Epithelial cell of proximal tubule (primary cell): Measurements from ENCODE around the gene SORBS2. TPM values are rescaled to one million over a fixed set of nuclear protein-coding genes. Genes with fewer than 3 reads are reported as not detected.
A peak's percentile ranks its signal among the peaks of the same experiment; 100 is the strongest.

ENCODE experiments used
- DNase-seq: peaks from one replicate; pipeline ENCODE4 v3.0.0-alpha.2; 2011; ENCODE audit warnings: low read depth
- H3K4me3 ChIP-seq: 2 replicates; pipeline ENCODE4 v1.5.1; 2011; ENCODE audit warnings: low read depth, mild to moderate bottlenecking, low read length
- total RNA-seq: library from RNA; depleted of rRNA; stranded (reverse); fragments of >200 nt; gene quantifications from 2 replicates; pipeline ENCODE4 v1.2.3, GENCODE V29; 2015
- TF ChIP-seq, protein P1 (sequence below): conservative IDR thresholded peaks from 2 replicates; pipeline ENCODE4 v1.5.1; 2012; ENCODE audit warnings: low read depth, mild to moderate bottlenecking, low read length

SORBS2 gene
- total RNA-seq, 1 donor from 2014 or later: 11.6 TPM

DNA sequence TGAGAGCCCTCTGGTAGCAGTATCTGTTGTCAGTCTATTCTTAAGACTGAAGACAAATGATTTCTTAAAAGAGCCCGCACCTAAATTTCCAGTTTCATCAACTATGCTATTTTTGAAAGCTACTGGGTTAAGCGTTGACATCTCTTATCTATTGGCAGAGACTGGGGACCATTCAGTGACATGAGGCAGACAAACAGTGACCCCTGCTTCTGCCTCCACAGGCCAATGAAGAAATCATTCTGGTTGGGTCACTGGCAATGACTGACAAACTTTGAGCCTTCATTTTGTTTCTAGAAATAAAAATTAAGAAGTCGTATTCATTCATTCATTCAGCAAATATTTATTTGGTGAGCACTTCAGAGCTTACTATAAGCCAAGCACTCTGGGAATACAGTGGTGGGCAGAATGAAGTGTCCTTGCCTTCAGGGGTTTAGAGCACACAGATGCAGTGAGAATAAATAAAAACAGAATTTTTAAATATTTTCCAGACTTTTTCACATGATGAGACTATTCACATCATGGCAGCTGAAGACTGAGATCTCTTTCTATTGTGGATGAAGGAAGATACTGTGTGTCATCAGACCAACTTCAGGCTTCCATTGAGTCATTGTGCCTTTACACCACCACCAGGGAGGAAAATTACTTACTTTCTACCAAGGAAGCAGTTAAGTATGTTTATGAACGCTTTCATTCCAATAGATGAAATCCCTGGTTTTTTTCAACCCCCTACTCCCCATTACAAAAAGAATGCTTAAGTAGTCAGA, 36.0 kb downstream of the SORBS2 start:
- H3K4me3 ChIP-seq: peak overlapping the region; percentile 45
- no peak for DNase-seq
- TF ChIP-seq, protein P1, sequence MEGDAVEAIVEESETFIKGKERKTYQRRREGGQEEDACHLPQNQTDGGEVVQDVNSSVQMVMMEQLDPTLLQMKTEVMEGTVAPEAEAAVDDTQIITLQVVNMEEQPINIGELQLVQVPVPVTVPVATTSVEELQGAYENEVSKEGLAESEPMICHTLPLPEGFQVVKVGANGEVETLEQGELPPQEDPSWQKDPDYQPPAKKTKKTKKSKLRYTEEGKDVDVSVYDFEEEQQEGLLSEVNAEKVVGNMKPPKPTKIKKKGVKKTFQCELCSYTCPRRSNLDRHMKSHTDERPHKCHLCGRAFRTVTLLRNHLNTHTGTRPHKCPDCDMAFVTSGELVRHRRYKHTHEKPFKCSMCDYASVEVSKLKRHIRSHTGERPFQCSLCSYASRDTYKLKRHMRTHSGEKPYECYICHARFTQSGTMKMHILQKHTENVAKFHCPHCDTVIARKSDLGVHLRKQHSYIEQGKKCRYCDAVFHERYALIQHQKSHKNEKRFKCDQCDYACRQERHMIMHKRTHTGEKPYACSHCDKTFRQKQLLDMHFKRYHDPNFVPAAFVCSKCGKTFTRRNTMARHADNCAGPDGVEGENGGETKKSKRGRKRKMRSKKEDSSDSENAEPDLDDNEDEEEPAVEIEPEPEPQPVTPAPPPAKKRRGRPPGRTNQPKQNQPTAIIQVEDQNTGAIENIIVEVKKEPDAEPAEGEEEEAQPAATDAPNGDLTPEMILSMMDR: no peak

GRCh38 chr4:185774845-185775680, 36.9 kb downstream of the SORBS2 start:
- DNase-seq: peak; percentile 37
- H3K4me3 ChIP-seq: peak overlapping the region; percentile 45
- TF ChIP-seq, protein P1: no peak

DNA sequence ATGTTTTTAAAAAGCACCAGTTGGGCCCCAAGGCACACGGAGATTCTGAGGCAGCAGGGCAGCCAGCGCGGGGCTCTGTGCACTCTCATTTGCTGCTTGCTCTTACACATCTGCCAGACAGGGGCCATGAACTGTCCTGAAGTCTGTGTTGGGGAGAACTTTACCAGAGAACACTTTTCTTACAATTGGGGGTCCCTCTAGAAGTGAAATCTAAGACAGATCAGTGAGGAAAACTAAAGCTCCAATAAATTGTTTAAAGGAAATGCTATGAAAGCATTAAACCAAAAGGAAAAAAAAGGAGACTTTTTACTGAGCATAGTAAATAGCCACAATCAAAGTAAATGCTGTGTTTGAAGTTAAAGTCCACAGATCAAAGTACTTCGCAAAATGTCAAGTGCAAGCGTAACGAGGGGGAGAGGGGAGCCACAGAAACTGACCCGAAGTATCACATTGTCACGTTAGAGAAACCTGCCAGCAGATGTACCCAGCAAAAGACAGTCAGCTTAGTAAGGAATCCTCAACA, 37.8 kb downstream of the SORBS2 start:
- TF ChIP-seq, protein P1: no peak
- no peak for DNase-seq
- peak overlapping the region; percentile 45 for H3K4me3 ChIP-seq

DNA sequence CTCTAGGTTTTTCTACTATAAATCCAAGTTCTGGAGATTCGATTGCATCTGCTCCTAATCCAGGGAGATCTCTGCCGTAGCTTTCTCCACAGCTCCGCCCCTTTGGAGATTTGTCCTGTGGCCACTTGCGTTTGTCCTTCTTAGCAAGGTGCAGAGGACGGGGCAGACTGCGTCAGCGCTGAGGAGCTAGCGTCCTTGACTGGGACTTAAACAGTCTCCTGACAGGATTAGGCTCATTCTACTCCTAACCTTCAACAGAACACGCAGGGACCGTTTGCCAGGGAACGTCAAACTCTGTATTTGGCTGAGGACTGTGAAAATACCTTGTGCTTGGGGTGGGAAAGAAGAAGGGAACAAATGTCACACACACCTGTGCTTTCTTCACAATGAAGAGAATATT, 38.6 kb downstream of the SORBS2 start:
- TF ChIP-seq, protein P1: no peak
- H3K4me3 ChIP-seq: peak overlapping the region; percentile 45
- no peak for DNase-seq

DNA sequence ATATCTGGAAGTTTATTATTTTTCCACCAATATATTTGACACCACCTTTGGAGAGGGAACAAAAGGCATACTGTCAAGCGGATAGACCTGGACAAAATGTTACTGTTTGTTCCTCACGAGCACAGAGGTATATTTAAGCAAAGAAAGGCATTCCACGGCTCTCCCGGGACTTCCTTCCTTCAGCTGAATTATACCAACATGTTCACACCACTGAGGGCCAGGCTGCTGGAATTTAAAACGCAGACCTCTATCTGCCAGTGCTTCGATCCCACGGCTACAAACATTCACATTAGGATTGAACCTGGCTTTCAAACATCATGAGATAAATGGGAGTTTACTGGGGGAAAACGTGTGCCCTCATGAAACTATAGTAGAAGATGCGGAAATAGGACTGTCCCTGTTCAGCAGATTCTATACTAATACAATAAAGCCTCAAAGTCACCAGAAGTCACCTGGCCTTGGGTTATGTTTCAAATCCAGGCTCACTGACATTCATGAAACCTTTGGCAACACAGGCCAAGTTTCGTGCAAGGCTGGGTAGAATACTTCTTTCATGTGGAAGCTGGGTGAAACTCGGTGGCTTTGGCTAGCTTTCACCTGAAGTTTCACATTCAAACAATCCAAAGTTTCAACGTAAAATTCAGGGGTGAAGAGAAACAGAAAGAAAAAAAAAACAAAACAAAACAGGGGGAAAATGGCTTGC, 39.5 kb downstream of the SORBS2 start:
- DNase-seq: no peak
- TF ChIP-seq, protein P1: no peak
- H3K4me3 ChIP-seq: no peak overlapping the region

DNA sequence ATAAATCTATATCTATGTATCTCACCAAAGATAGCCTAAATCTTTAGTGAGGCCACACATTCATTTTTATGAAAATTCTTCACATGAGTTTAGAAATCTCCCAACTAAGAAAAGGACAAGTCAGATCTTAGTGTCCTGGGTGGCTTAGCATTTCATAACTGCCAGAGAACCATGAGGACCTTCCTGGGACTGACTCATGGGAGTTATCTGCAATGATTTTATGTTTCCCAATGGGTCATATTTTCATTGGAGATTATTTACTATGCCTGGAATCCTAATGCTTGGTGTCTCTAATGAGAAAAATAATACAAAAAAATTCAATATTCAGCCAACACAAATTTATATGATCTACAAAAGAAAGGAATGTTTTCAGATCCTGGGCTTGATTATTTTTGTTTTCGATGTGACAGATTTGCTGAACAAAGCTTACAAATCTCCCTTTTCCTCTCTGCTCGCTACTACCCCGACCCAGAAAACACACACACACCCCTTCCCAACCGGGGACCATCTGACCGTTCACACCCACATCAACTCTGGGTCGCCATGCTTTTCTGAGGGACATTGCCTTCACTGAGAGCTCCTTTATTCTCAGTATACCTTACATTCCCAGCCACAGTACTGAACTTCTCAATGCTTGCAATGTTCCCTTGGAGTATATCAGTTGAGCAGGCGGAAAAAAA, 40.1 kb downstream of the SORBS2 start:
- DNase-seq: no peak
- TF ChIP-seq, protein P1: no peak
- H3K4me3 ChIP-seq: no peak overlapping the region
